Panc1 (cell line): ENCODE results near the gene AGRN. TPM values are rescaled to one million over a fixed set of nuclear protein-coding genes. Genes with fewer than 3 reads are reported as not detected.

ENCODE experiments used
- ATAC-seq: fragments of 200-7000 bp; cut with Tn5 transposase; 2 replicates; pipeline ENCODE4 v1.9.1; 2020; ENCODE audit warnings: mild to moderate bottlenecking, moderate library complexity
- BruUV-seq: library from RNA; stranded (reverse); fragments of 400-500 nt; replicated peaks from 2 replicates; lab custom pipeline; 2021; lab: Mats Ljungman, UMichigan
- CTCF ChIA-PET: fragments of 300-600 bp; sonication (Branson Sonifier 250); formaldehyde crosslinking; loops from one replicate; lab custom pipeline; 2022; ENCODE audit warnings: antibody characterized with exemption; lab: Charles Lee
- POLR2A ChIA-PET: fragments of 300-600 bp; sonication (Branson Sonifier 250); formaldehyde crosslinking; loops from one replicate; lab custom pipeline; 2022; ENCODE audit warnings: antibody characterized with exemption; lab: Charles Lee
- DNase-seq: peaks from one replicate; pipeline ENCODE4 v3.0.0-alpha.2; 2010; ENCODE audit warnings: low read depth, low spot score
- H3K27ac ChIP-seq: 2 replicates; pipeline ENCODE4 v1.5.1; 2011; ENCODE audit warnings: mild to moderate bottlenecking, low read length, inconsistent platforms
- H3K27me3 ChIP-seq: fragments of 200-500 bp; sonication (Bioruptor generic); 2 replicates; pipeline ENCODE4 v1.6.0; 2014; ENCODE audit warnings: low read length, inconsistent platforms; ENCODE audit not compliant: control insufficient read depth, insufficient read depth
- H3K36me3 ChIP-seq: fragments of 200-500 bp; sonication (Bioruptor generic); 2 replicates; pipeline ENCODE4 v1.5.1; 2014; ENCODE audit warnings: inconsistent platforms, mild to moderate bottlenecking, low read length, moderate library complexity; ENCODE audit not compliant: control insufficient read depth, insufficient read depth
- H3K4me1 ChIP-seq: 2 replicates; pipeline ENCODE4 v1.5.1; 2011; ENCODE audit warnings: inconsistent platforms, mild to moderate bottlenecking, low read length, moderate library complexity; ENCODE audit not compliant: control insufficient read depth, insufficient read depth
- H3K4me3 ChIP-seq, 2 experiments: 2 replicates each; pipeline ENCODE4 v1.5.1; 2011 to 2012; ENCODE audit warnings: low read depth in 2 of 2, low read length in 2 of 2, mild to moderate bottlenecking in 2 of 2, inconsistent platforms in 1 of 2, moderate library complexity in 1 of 2
- H3K9me3 ChIP-seq: fragments of 200-500 bp; sonication (Bioruptor generic); 2 replicates; pipeline ENCODE4 v1.5.1; 2014; ENCODE audit warnings: low read depth, mild to moderate bottlenecking, inconsistent platforms, low read length, moderate library complexity; ENCODE audit not compliant: control insufficient read depth, insufficient read depth
- CTCF ChIP-seq: fragments of 450-650 bp; IDR thresholded peaks from 2 replicates; pipeline ENCODE4 v1.5.1; 2017; ENCODE audit warnings: mild to moderate bottlenecking
- POLR2AphosphoS5 ChIP-seq: IDR thresholded peaks from 2 replicates; pipeline ENCODE4 v1.6.1; 2012; ENCODE audit warnings: mild to moderate bottlenecking, low read depth, low read length, moderate library complexity
- REST ChIP-seq, 2 experiments: IDR thresholded peaks; 2 replicates each; pipeline ENCODE4 v1.6.1; 2011 to 2012; ENCODE audit warnings: low read depth in 2 of 2, control low read depth in 1 of 2, low read length in 1 of 2, mild to moderate bottlenecking in 1 of 2, moderate library complexity in 1 of 2; ENCODE audit not compliant: insufficient read depth in 1 of 2
- SIN3A ChIP-seq: IDR thresholded peaks from 2 replicates; pipeline ENCODE4 v1.6.1; 2012; ENCODE audit warnings: low read depth, mild to moderate bottlenecking, low read length, moderate library complexity, borderline replicate concordance; ENCODE audit not compliant: insufficient read depth
- TCF7L2 ChIP-seq: IDR thresholded peaks from 2 replicates; pipeline ENCODE4 v1.6.1; 2011; ENCODE audit warnings: mild to moderate bottlenecking, low read depth, low read length, inconsistent platforms
- in situ Hi-C: cut with HindIII; loops from 2 replicates; pipeline ENCODE4 v1.10.0; 2016; ENCODE audit warnings: low sequenced_read_pairs, low pct_unique_long_range_greater_than_20kb
- intact Hi-C: fragments of 100-400 bp; cut with micrococcal nuclease; formaldehyde crosslinking; loops from one replicate; pipeline ENCODE4 v1.10.0; 2022; ENCODE audit not compliant: unreplicated experiment
- total RNA-seq: library from RNA; stranded (reverse); gene quantifications from one replicate; pipeline ENCODE4 v1.2.1, GENCODE V29; 2021; ENCODE audit not compliant: unreplicated experiment

AGRN gene
- total RNA-seq, 1 experiment from 2014 or later: 153 TPM

GRCh38 chr1:1090424-1091343 lies 70.8 kb downstream of the AGRN start:
- Histone ChIP-seq H3K27ac (no peak overlapping the region), H3K9me3 (no peaks in the 10 kb centered on the region), H3K27me3 (no peaks in the 10 kb centered on the region), H3K4me3 (no peak overlapping the region), H3K36me3 (no peaks in the 10 kb centered on the region), H3K4me1 (no peaks in the 10 kb centered on the region)
- no TSS peak for BruUV-seq
- DNase-seq (no peak), ATAC-seq (no peak)
- ChIA-PET POLR2A (no interaction called here), CTCF (no interaction called here)
- TF ChIP-seq TCF7L2: no peak
- TF ChIP-seq SIN3A: no peak
- TF ChIP-seq POLR2AphosphoS5: no peak
- no peak for TF ChIP-seq CTCF
- TF ChIP-seq REST (IDR thresholded peaks at IDR 0.05; ENCODE audit: insufficient read depth in 1 of 2, low read depth in 2 of 2, low read length in 1 of 2): no peak
- in situ Hi-C loops: no loop called here
- intact Hi-C loops: no loop called here

GRCh38 chr1:1091344-1092148 lies 71.6 kb downstream of the AGRN start:
- Histone ChIP-seq H3K4me3 (no peak overlapping the region), H3K36me3 (no peaks in the 10 kb centered on the region), H3K27ac (no peak overlapping the region), H3K9me3 (no peaks in the 10 kb centered on the region), H3K27me3 (no peaks in the 10 kb centered on the region), H3K4me1 (no peaks in the 10 kb centered on the region)
- in situ Hi-C loops: no loop called here
- ChIA-PET POLR2A (interaction anchor here (0.6 kb wide), 1 partner anchor 12 kb away, joined by 3 read pairs; no protein-coding TSS in a partner anchor), CTCF (no interaction called here)
- TF ChIP-seq TCF7L2 (no peak), SIN3A (no peak), CTCF (no peak), POLR2AphosphoS5 (no peak), REST (IDR thresholded peaks at IDR 0.05; ENCODE audit: insufficient read depth in 1 of 2, low read depth in 2 of 2, low read length in 1 of 2) (no peak)
- BruUV-seq: no TSS peak
- no peak for DNase-seq
- intact Hi-C loops: no loop called here
- ATAC-seq: peak; percentile 17; the same call in 1 of the 2 replicates
